GM19043 (cell line): ENCODE data around the gene TTYH3.

Experiments
- ATAC-seq: cut with Tn5 transposase; IDR thresholded peaks from one replicate; pipeline ENCODE4 v1.9.1; 2021; ENCODE audit warnings: low read depth; ENCODE audit not compliant: unreplicated experiment

TTYH3 gene

GRCh38 chr7:2645274-2645868 lies 13.6 kb downstream of the TTYH3 start:
- peak; percentile 63 for ATAC-seq

GRCh38 chr7:2646336-2646679 lies 14.5 kb downstream of the TTYH3 start:
- no peak for ATAC-seq

GRCh38 chr7:2646680-2647571 lies 15.1 kb downstream of the TTYH3 start:
- no peak for ATAC-seq

- no peak for ATAC-seq
Measured at GRCh38 chr7:2647594-2648172, 15.9 kb downstream of the TTYH3 start.

- no peak for ATAC-seq
Measured at GRCh38 chr7:2649139-2649838, 17.5 kb downstream of the TTYH3 start.

- no peak for ATAC-seq
Measured at GRCh38 chr7:2649991-2650390, 18.2 kb downstream of the TTYH3 start.

- no peak for ATAC-seq
Measured at GRCh38 chr7:2650451-2650850, 18.7 kb downstream of the TTYH3 start.

- ATAC-seq = no peak
Measured at GRCh38 chr7:2651336-2651735, 19.6 kb downstream of the TTYH3 start.

GRCh38 chr7:2651847-2652735 lies 20.3 kb downstream of the TTYH3 start:
- no peak for ATAC-seq

- ATAC-seq = no peak
Measured at GRCh38 chr7:2652736-2653060, 20.9 kb downstream of the TTYH3 start.

GRCh38 chr7:2654059-2654458 lies 22.3 kb downstream of the TTYH3 start:
- no peak for ATAC-seq

GRCh38 chr7:2655870-2656614 lies 24.3 kb downstream of the TTYH3 start:
- ATAC-seq = no peak

- ATAC-seq = no peak
Measured at GRCh38 chr7:2657208-2657607, 25.4 kb downstream of the TTYH3 start.

- no peak for ATAC-seq
Measured at GRCh38 chr7:2657920-2658671, 26.3 kb downstream of the TTYH3 start.

GRCh38 chr7:2658941-2659340 lies 27.2 kb downstream of the TTYH3 start:
- ATAC-seq = no peak

- no peak for ATAC-seq
Measured at GRCh38 chr7:2659556-2660358, 28.0 kb downstream of the TTYH3 start.

GRCh38 chr7:2660359-2661095 lies 28.7 kb downstream of the TTYH3 start:
- no peak for ATAC-seq

- ATAC-seq = no peak
Measured at GRCh38 chr7:2661096-2661449, 29.3 kb downstream of the TTYH3 start.
